ENCODE results near the gene TBL3. TPM values are rescaled to one million over a fixed set of nuclear protein-coding genes. Genes with fewer than 3 reads are reported as not detected.

Gene TBL3
- 50.2 and 57.3 TPM in 2 replicates for total RNA-seq

GRCh38 chr16:1971796-1972489 is at the start of gene TBL3:
Gene TBL3, plus strand, starts transcription at chr16:1972053. Its CDS starts 112 bp downstream, at chr16:1972165.

DNA sequence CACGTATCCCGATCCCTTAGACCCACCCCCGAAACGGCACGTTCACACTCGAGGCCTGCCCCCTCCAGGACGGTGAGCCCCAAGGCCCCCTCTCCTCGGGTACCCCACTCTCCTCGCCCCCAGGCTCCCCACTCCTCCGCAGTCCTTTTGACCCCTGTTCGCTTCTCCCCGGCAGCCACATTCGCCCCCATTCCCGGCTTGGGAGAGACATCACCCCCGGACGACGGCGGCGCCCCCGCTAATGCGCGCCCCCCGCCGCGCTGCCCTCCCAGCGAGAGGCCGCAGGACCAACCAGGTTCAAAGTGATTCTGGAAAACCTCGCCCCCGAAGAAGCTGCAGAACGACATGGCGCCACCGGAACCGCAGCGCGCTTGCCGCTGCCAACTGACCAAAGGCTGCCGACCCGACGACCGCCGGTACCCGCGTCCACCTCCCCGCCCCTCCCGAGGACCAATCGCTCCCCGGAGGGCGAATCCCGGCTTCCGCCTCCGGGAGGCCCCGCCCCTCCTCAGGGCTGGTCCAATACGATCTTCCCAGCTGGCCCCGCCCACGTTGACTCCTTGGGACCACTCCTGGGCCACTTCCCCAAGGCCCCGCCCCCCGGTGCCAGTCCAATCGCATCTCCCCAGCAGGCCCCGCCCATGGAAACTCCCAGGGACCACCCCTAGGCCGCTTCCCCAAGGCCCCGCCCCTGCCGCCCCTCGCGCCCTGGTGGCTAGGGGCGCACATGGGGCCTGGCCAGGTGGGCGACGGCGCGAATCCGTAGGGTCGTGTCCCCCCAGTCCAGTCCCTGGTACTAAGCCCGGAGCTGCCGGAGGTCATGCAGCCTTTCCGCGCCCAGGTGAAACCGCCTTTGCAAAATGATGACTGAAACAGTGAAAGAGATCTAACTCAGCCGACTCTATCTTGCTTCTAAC is 28.8 kb upstream of the TBL3 start, which contains the start of gene MSRB1:
MSRB1 (minus strand) TSS at position 390 of the 917 bp plus-strand sequence; CDS start at position 347, 43 bp downstream.

GRCh38 chr16:1959269-1960039 is 12.4 kb upstream of the TBL3 start, which contains the start of gene NDUFB10:
Gene NDUFB10, plus strand, starts transcription at chr16:1959538. Its CDS starts 87 bp downstream, at chr16:1959625.

DNA sequence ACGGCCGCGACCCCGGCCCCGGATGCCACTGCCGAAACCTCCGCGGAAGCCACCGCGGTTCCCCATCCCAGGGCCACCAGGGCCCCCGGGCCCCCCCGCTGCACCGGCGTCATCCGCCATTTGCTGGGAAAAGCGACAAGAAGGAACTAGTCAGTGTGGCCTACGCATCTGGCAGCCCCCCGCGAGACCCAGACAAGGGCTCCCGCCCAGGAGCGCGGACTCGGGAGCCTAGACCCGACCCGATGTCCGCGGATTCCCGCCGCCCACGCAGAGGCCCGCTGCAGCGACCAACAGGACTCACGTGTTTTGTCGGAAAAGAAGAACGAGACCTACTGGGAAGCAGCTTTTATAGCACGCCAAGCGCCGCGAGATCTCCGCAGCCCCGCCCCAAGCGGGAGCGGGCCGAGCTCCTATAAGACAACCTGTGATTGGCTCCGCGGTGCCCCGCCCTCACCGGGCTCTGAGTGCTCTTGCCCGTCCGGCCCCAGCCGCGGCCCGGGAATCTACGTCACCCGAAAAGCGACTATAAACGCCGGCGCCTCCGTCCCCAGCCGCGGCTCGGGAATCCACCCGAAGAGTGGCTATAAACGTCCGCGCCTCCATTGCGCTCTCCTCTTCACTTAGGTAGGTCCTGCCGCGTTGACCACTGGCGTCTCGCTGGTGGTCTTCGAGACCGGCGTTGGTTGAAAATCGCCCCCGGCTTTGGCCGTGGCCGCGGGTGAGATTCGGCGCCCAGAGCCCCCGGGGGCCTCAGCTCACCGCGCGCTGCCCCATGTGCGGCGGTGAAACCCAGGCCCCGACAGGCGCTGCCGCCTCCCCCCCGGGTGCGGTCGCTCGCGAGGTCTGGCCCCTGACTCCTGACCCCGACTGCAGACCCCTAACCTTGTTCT is 7.1 kb upstream of the TBL3 start, which contains the start of gene RPS2:
RPS2 (minus strand) TSS at position 321 of the 890 bp plus-strand sequence; CDS start at position 120, 201 bp downstream.

DNA sequence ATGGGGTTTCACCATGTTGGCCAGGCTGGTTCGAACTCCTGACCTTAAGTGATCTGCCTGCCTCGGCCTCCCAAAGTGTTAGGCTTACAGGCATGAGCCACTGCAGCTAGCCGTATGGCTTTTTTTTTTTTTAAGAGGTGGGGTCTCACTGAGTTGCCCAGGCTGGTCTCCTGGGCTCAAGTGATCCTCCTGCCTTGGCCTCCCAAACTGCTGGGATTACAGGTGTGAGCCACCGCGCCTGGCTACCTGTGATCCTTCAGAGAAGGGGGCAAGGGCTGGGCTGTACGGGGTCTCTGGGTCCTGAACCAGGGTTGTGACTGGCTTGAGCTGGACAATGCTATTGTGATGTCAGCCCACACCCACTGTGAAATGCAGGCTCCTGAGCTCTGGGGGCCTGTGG is 5.4 kb upstream of the TBL3 start, which contains the start of gene RNF151:
RNF151 (plus strand) TSS at position 397 of the 400 bp plus-strand sequence. CDS start 26 bp downstream, outside the sequence.

GRCh38 chr16:1981398-1981836 is 9.6 kb downstream of the TBL3 start, which contains the start of gene NOXO1:
Gene NOXO1, minus strand, starts transcription at chr16:1981469. Its CDS starts 290 bp downstream, at chr16:1981179.

GRCh38 chr16:1983544-1984346 is 11.9 kb downstream of the TBL3 start, which contains the start of gene GFER:
Gene GFER, plus strand, starts transcription at chr16:1984193. Its CDS starts 26 bp downstream, at chr16:1984219.

DNA sequence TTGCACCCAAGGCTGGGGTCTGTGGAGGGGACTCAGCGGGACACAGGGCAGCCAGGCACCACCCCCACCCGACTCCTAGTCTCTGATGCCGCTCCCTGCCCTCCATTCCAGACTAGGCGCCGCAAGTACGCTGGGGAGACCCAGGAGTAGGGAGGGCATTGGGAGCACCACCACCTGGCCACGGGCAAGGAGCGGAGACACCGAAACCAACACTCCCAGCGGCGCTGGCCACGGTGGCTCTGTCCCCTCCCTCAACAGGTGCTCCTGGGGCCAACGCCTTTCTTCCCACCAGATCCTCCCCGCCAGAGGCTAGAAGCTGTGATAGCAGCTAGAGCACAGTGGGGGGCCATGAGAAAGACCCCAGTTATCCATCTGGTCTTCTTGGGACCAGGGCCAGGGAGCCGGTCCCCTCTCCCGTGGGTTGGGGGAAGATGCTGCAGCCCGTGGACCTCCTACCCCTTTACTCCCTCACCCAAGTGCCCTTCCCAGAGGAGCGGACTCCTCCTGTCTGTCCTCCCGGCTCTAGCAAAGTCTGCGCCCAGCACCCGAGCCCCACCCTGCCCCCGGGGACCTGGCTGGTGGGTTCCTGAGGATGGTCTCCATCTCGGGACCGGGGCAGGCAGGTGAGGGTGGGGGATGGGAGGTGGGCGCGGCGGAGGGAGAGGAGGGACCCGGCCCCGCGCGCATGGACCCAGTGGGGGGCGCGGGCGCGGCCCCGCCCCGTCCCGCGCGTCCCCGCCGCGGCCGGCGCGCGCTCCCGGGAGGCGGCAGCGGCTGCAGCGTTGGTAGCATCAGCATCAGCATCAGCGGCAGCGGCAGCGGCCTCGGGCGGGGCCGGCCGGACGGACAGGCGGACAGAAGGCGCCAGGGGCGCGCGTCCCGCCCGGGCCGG is 17.6 kb downstream of the TBL3 start, which contains the start of gene SYNGR3:
SYNGR3 (plus strand) TSS at position 762 of the 892 bp plus-strand sequence. CDS start 133 bp downstream, outside the sequence.

DNA sequence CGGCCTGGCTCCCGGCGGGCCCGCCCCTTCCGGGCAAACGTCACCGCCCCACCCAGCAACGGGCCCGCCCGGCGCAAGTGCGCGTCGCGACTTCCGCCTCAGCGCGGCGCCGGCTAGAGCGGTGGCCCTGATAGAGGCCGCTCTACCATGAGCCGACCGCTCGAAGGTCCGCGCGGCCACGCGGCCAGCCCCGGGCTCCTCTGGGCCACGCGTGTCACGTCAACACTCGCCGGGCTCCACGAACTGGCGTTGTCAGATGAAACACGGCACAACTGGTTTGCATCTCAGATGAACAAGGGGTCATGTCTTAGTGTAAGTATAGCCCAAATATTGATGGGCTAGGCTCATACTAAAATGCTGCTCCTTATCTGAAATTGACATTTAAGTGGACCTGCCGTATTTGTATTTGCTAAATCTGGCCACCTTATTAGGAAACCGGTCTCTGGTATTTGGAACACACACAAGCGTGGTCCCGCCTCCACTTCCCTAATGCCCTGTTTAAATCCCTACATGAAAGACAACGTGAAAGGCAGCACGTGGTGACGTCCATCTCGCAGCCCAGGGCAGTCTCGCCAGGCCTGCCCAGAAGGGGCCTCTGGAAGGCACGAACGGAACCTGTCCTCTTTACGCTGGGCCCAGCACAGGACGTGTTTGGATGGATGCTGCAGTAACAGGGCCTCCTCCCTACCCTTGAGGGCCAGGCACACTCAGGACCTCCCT is 38.1 kb downstream of the TBL3 start, which contains the start of gene ZNF598:
ZNF598 (minus strand) TSS at position 31 of the 720 bp plus-strand sequence.

GRCh38 chr16:2019518-2019920 is 47.7 kb downstream of the TBL3 start, which contains the start of gene NPW:
Gene NPW, plus strand, starts transcription at chr16:2019785.

GRCh38 chr16:2026461-2027023 is 54.7 kb downstream of the TBL3 start, which contains the start of gene NHERF2:
Gene NHERF2, plus strand, starts transcription at chr16:2026902. Its CDS starts 104 bp downstream, at chr16:2027006.

Other genes starting within 250 kb of the TBL3 start
- 29.6 and 59.5 TPM in 2 replicates for gene NME3, start 200.5 kb upstream of the TBL3 start, total RNA-seq
- gene EME2, start 199.2 kb upstream of the TBL3 start, total RNA-seq, result 8.9 and 14.9 TPM in 2 replicates
- 50.8 and 76.9 TPM in 2 replicates for gene MRPS34, start 198.9 kb upstream of the TBL3 start, total RNA-seq
- 35.5 TPM in 2 replicates for gene SPSB3, start 189.5 kb upstream of the TBL3 start, total RNA-seq
- gene NUBP2, start 189.1 kb upstream of the TBL3 start, total RNA-seq, result 48.6 and 66.3 TPM in 2 replicates
- under 0.01 TPM in 1 of 2 replicates, not detected in the other for gene IGFALS, start 178.3 kb upstream of the TBL3 start, total RNA-seq
- 56.7 and 77.9 TPM in 2 replicates for gene HAGH, start 145.2 kb upstream of the TBL3 start, total RNA-seq
- gene FAHD1, start 144.8 kb upstream of the TBL3 start, total RNA-seq, result 83.4 and 95.7 TPM in 2 replicates
- gene MEIOB, start 99.9 kb upstream of the TBL3 start, total RNA-seq, result 0.07 TPM in 1 of 2 replicates, not detected in the other
- 0.34 and 0.50 TPM in 2 replicates for gene HS3ST6, start 53.6 kb upstream of the TBL3 start, total RNA-seq
- gene MSRB1, start 28.9 kb upstream of the TBL3 start, total RNA-seq, result 6.8 and 7.3 TPM in 2 replicates
- under 0.01 TPM in 1 of 2 replicates, not detected in the other for gene RPL3L, start 17.4 kb upstream of the TBL3 start, total RNA-seq
- gene NDUFB10, start 12.5 kb upstream of the TBL3 start, total RNA-seq, result 158 and 171 TPM in 2 replicates
- 2,006 and 6,295 TPM in 2 replicates for gene RPS2, start 7.2 kb upstream of the TBL3 start, total RNA-seq
- not detected in 2 replicates for gene RNF151, start 5.2 kb upstream of the TBL3 start, total RNA-seq
- 0.28 and 1.7 TPM in 2 replicates for gene NOXO1, start 9.4 kb downstream of the TBL3 start, total RNA-seq
- 9.0 and 14.0 TPM in 2 replicates for gene GFER, start 12.1 kb downstream of the TBL3 start, total RNA-seq
- 1.1 and 4.4 TPM in 2 replicates for gene SYNGR3, start 17.9 kb downstream of the TBL3 start, total RNA-seq
- gene ZNF598, start 37.8 kb downstream of the TBL3 start, total RNA-seq, result 47.8 and 68.7 TPM in 2 replicates
- under 0.01 TPM in 1 of 2 replicates, not detected in the other for gene NPW, start 47.7 kb downstream of the TBL3 start, total RNA-seq
- 10.3 and 19.8 TPM in 2 replicates for gene NHERF2, start 54.8 kb downstream of the TBL3 start, total RNA-seq
- 17.4 and 21.2 TPM in 2 replicates for gene NTHL1, start 75.8 kb downstream of the TBL3 start, total RNA-seq
- gene TSC2, start 75.9 kb downstream of the TBL3 start, total RNA-seq, result 19.8 and 53.7 TPM in 2 replicates
- 89.5 and 226 TPM in 2 replicates for gene PKD1, start 163.8 kb downstream of the TBL3 start, total RNA-seq
- gene RAB26, start 176.6 kb downstream of the TBL3 start, total RNA-seq, result 0.28 and 0.34 TPM in 2 replicates
- gene TRAF7, start 183.7 kb downstream of the TBL3 start, total RNA-seq, result 57.1 and 81.6 TPM in 2 replicates
- gene CASKIN1, start 224.6 kb downstream of the TBL3 start, total RNA-seq, result 0.34 and 1.6 TPM in 2 replicates
- gene MLST8, start 233.4 kb downstream of the TBL3 start, total RNA-seq, result 23.9 and 25.3 TPM in 2 replicates
- 1.0 and 2.1 TPM in 2 replicates for gene BRICD5, start 238.8 kb downstream of the TBL3 start, total RNA-seq
- 7.2 and 8.0 TPM in 2 replicates for gene PGP, start 242.8 kb downstream of the TBL3 start, total RNA-seq